NCI-H748 (cell line): ENCODE measurements around the gene CCT5.
"Not testable (repeated sequence)": the region's sequence is repeated elsewhere in the genome, so short reads cannot be mapped to it uniquely, and the experiment has no call there.

Experiments
- DNase-seq: peaks from one replicate; lab custom pipeline; 2025; ENCODE audit not compliant: unreplicated experiment; lab: John Stamatoyannopoulos, UW

CCT5 gene

GRCh38 chr5:10297646-10298204 lies 47.6 kb downstream of the CCT5 start:
- peak; percentile 85 for DNase-seq

- DNase-seq = no peak
These were observed 50.2 kb downstream of the CCT5 start for GRCh38 chr5:10300246-10300645.

- DNase-seq = peak; percentile 96
These were observed 51.2 kb downstream of the CCT5 start for GRCh38 chr5:10301266-10301665.

GRCh38 chr5:10301842-10302610 lies 51.9 kb downstream of the CCT5 start:
- DNase-seq = peak; percentile 95

- no peak for DNase-seq
These were observed 53.1 kb downstream of the CCT5 start for GRCh38 chr5:10303201-10303600.

- peak; percentile 68 for DNase-seq
These were observed 53.7 kb downstream of the CCT5 start for GRCh38 chr5:10303699-10304170.

- peak; percentile 40 for DNase-seq
These were observed 54.9 kb downstream of the CCT5 start for GRCh38 chr5:10304932-10305331.

- DNase-seq = peak; percentile 67
These were observed 56.0 kb downstream of the CCT5 start for GRCh38 chr5:10306114-10306513.

- peak; percentile 90 for DNase-seq
These were observed 56.7 kb downstream of the CCT5 start for GRCh38 chr5:10306806-10307205.

- DNase-seq = peak; percentile 96
These were observed 57.4 kb downstream of the CCT5 start, which contains the start of gene CMBL for GRCh38 chr5:10307206-10308148. Gene CMBL (minus strand): TSS chr5:10307902. CDS start chr5:10290762, 17,140 bp downstream.

- DNase-seq = no peak
These were observed 58.8 kb downstream of the CCT5 start for GRCh38 chr5:10308844-10309243.

GRCh38 chr5:10310066-10310779 lies 60.1 kb downstream of the CCT5 start:
- peak; percentile 64 for DNase-seq

GRCh38 chr5:10310835-10311570 lies 60.9 kb downstream of the CCT5 start:
- not testable (repeated sequence) for DNase-seq

GRCh38 chr5:10311595-10312425 lies 61.7 kb downstream of the CCT5 start:
- no peak for DNase-seq

- no peak for DNase-seq
These were observed 65.1 kb downstream of the CCT5 start for GRCh38 chr5:10315201-10315600.
